MG63 (cell line): Measurements from ENCODE around the gene NQO1. TPM values are rescaled to one million over a fixed set of nuclear protein-coding genes. Genes with fewer than 3 reads are reported as not detected.
"Not testable (repeated sequence)": the region's sequence is repeated elsewhere in the genome, so short reads cannot be mapped to it uniquely, and the experiment has no call there.

ENCODE experiments used
- DNase-seq: peaks from one replicate; pipeline ENCODE4 v3.0.0-alpha.2; 2020
- H3K27me3 ChIP-seq: fragments of 250-450 bp; sonication (Bioruptor Pico); 2 replicates; pipeline ENCODE4 v1.5.1; 2020; ENCODE audit warnings: mild to moderate bottlenecking, moderate library complexity
- H3K36me3 ChIP-seq: fragments of 250-450 bp; sonication (Bioruptor Pico); 2 replicates; pipeline ENCODE4 v1.5.1; 2020; ENCODE audit warnings: mild to moderate bottlenecking, moderate library complexity
- H3K4me3 ChIP-seq: fragments of 250-450 bp; sonication (Bioruptor Pico); 2 replicates; pipeline ENCODE4 v1.5.1; 2020; ENCODE audit warnings: mild to moderate bottlenecking, moderate library complexity
- H3K9me3 ChIP-seq: fragments of 250-450 bp; sonication (Bioruptor Pico); 2 replicates; pipeline ENCODE4 v1.5.1; 2020; ENCODE audit warnings: mild to moderate bottlenecking, moderate library complexity
- total RNA-seq: library from RNA; depleted of rRNA; stranded (reverse); fragments of >200 nt; shearing (Covaris generic); gene quantifications from 2 replicates; pipeline ENCODE4 v1.2.3, GENCODE V29; 2014; ENCODE audit warnings: low replicate concordance; rRNA removed

Gene NQO1
- 157 and 197 TPM in 2 replicates for total RNA-seq

- DNase-seq: peak; percentile 97
- Histone ChIP-seq H3K36me3 (no peaks in the 10 kb centered on the region; the same call in 1 of the 2 replicates), H3K27me3 (no peaks in the 10 kb centered on the region), H3K4me3 (peak within 1 kb of the TSS; percentile 63), H3K9me3 (no peaks in the 10 kb centered on the region)
These were observed at the start of gene NQO1 for GRCh38 chr16:69726313-69727060. Gene NQO1, minus strand, starts transcription at chr16:69726560. Its CDS starts 121 bp downstream, at chr16:69726439.

- H3K27me3 ChIP-seq: no peaks in the 10 kb centered on the region
These were observed 49.2 kb upstream of the NQO1 start for GRCh38 chr16:69775563-69775962.

GRCh38 chr16:69773260-69773947 lies 47.0 kb upstream of the NQO1 start:
- Histone ChIP-seq H3K4me3 (no peak overlapping the region), H3K9me3 (no peaks in the 10 kb centered on the region), H3K27me3 (no peaks in the 10 kb centered on the region), H3K36me3 (no peaks in the 10 kb centered on the region)
- no peak for DNase-seq

More at GRCh38 chr16:69775563-69775962, 49.2 kb upstream of the NQO1 start:
- Histone ChIP-seq H3K36me3 (no peaks in the 10 kb centered on the region), H3K4me3 (no peak overlapping the region), H3K9me3 (no peaks in the 10 kb centered on the region)
- DNase-seq: no peak

GRCh38 chr16:69771651-69771967 lies 45.2 kb upstream of the NQO1 start:
- Histone ChIP-seq H3K27me3 (no peaks in the 10 kb centered on the region), H3K9me3 (no peaks in the 10 kb centered on the region), H3K36me3 (no peaks in the 10 kb centered on the region), H3K4me3 (no peak overlapping the region)
- DNase-seq: no peak

GRCh38 chr16:69769404-69769803 lies 43.0 kb upstream of the NQO1 start:
- Histone ChIP-seq H3K27me3 (no peaks in the 10 kb centered on the region), H3K9me3 (no peaks in the 10 kb centered on the region), H3K36me3 (no peaks in the 10 kb centered on the region), H3K4me3 (no peak overlapping the region)
- no peak for DNase-seq

GRCh38 chr16:69768666-69769065 lies 42.3 kb upstream of the NQO1 start:
- H3K9me3 ChIP-seq: no peaks in the 10 kb centered on the region
- no peaks in the 10 kb centered on the region for H3K36me3 ChIP-seq
- no peaks in the 10 kb centered on the region for H3K27me3 ChIP-seq
- no peak for DNase-seq
- H3K4me3 ChIP-seq: no peak overlapping the region

- no peaks in the 10 kb centered on the region for H3K27me3 ChIP-seq
- no peak for DNase-seq
- H3K9me3 ChIP-seq: no peaks in the 10 kb centered on the region
- H3K36me3 ChIP-seq: no peaks in the 10 kb centered on the region
- H3K4me3 ChIP-seq: no peak overlapping the region
These were observed 41.3 kb upstream of the NQO1 start for GRCh38 chr16:69767459-69768229.

GRCh38 chr16:69763599-69763942 lies 37.2 kb upstream of the NQO1 start:
- Histone ChIP-seq H3K4me3 (no peak overlapping the region), H3K9me3 (no peaks in the 10 kb centered on the region), H3K27me3 (no peaks in the 10 kb centered on the region), H3K36me3 (no peaks in the 10 kb centered on the region)
- no peak for DNase-seq

GRCh38 chr16:69762814-69763598 lies 36.6 kb upstream of the NQO1 start:
- Histone ChIP-seq H3K36me3 (no peaks in the 10 kb centered on the region), H3K9me3 (no peaks in the 10 kb centered on the region), H3K27me3 (no peaks in the 10 kb centered on the region), H3K4me3 (peak overlapping the region; percentile 71)
- DNase-seq: no peak

GRCh38 chr16:69761983-69762813 lies 35.8 kb upstream of the NQO1 start, which contains the start of gene WWP2:
Gene WWP2, plus strand, starts transcription at chr16:69762332. Its CDS starts 24,679 bp downstream, at chr16:69787011.
- Histone ChIP-seq H3K36me3 (no peaks in the 10 kb centered on the region), H3K9me3 (no peaks in the 10 kb centered on the region), H3K27me3 (no peaks in the 10 kb centered on the region), H3K4me3 (peak within 1 kb of the TSS; percentile 71)
- peak; percentile 66 for DNase-seq

- H3K4me3 ChIP-seq, H3K9me3 ChIP-seq, DNase-seq, H3K36me3 ChIP-seq, H3K27me3 ChIP-seq: not testable (repeated sequence)
These were observed 31.0 kb upstream of the NQO1 start for GRCh38 chr16:69757375-69757774.

GRCh38 chr16:69756705-69757104 lies 30.3 kb upstream of the NQO1 start:
- H3K9me3 ChIP-seq: no peaks in the 10 kb centered on the region
- H3K4me3 ChIP-seq: no peak overlapping the region
- H3K36me3 ChIP-seq: peaks cover 11% of the 10 kb centered on the region
- H3K27me3 ChIP-seq: no peaks in the 10 kb centered on the region
- no peak for DNase-seq

GRCh38 chr16:69754469-69755310 lies 28.3 kb upstream of the NQO1 start, which contains the start of gene NOB1:
Gene NOB1, minus strand, starts transcription at chr16:69754926. Its CDS starts 16 bp downstream, at chr16:69754910.
- H3K27me3 ChIP-seq: no peaks in the 10 kb centered on the region
- H3K9me3 ChIP-seq: no peaks in the 10 kb centered on the region
- H3K4me3 ChIP-seq: peak within 1 kb of the TSS; percentile 97
- H3K36me3 ChIP-seq: peaks cover 25% of the 10 kb centered on the region
- peak; percentile 88 for DNase-seq

- peaks cover 28% of the 10 kb centered on the region for H3K36me3 ChIP-seq
- no peaks in the 10 kb centered on the region for H3K27me3 ChIP-seq
- no peaks in the 10 kb centered on the region for H3K9me3 ChIP-seq
- DNase-seq: no peak
- peak overlapping the region; percentile 97 for H3K4me3 ChIP-seq
These were observed 27.7 kb upstream of the NQO1 start for GRCh38 chr16:69754143-69754468.

GRCh38 chr16:69748694-69749345 lies 22.5 kb upstream of the NQO1 start:
- no peak for DNase-seq
- Histone ChIP-seq H3K27me3 (no peaks in the 10 kb centered on the region), H3K36me3 (peaks cover 47% of the 10 kb centered on the region), H3K4me3 (no peak overlapping the region), H3K9me3 (no peaks in the 10 kb centered on the region)
